PFSK-1 (cell line): Measurements from ENCODE around the gene DCAF15.

Experiments
- POLR2AphosphoS5 ChIP-seq: IDR thresholded peaks from 2 replicates; pipeline ENCODE4 v1.6.1; 2012; ENCODE audit warnings: low read depth, mild to moderate bottlenecking, control low read depth, low read length, moderate library complexity
- TAF1 ChIP-seq: IDR thresholded peaks from 2 replicates; pipeline ENCODE4 v1.6.1; 2012; ENCODE audit warnings: low read length, control low read depth, borderline replicate concordance; ENCODE audit not compliant: insufficient read depth
- TF ChIP-seq, protein P1 (sequence below), 2 experiments: IDR thresholded peaks; 2 replicates each; pipeline versions ENCODE4 v1.6.1 to v1.8.0; 2011 to 2012; ENCODE audit warnings: low read depth in 2 of 2, low read length in 2 of 2, control low read depth in 1 of 2, inconsistent platforms in 1 of 2, mild to moderate bottlenecking in 1 of 2, moderate library complexity in 1 of 2; ENCODE audit not compliant: insufficient read depth in 1 of 2

GRCh38 chr19:13968999-13969398, 16.7 kb downstream of the DCAF15 start:
- TF ChIP-seq, protein P1, sequence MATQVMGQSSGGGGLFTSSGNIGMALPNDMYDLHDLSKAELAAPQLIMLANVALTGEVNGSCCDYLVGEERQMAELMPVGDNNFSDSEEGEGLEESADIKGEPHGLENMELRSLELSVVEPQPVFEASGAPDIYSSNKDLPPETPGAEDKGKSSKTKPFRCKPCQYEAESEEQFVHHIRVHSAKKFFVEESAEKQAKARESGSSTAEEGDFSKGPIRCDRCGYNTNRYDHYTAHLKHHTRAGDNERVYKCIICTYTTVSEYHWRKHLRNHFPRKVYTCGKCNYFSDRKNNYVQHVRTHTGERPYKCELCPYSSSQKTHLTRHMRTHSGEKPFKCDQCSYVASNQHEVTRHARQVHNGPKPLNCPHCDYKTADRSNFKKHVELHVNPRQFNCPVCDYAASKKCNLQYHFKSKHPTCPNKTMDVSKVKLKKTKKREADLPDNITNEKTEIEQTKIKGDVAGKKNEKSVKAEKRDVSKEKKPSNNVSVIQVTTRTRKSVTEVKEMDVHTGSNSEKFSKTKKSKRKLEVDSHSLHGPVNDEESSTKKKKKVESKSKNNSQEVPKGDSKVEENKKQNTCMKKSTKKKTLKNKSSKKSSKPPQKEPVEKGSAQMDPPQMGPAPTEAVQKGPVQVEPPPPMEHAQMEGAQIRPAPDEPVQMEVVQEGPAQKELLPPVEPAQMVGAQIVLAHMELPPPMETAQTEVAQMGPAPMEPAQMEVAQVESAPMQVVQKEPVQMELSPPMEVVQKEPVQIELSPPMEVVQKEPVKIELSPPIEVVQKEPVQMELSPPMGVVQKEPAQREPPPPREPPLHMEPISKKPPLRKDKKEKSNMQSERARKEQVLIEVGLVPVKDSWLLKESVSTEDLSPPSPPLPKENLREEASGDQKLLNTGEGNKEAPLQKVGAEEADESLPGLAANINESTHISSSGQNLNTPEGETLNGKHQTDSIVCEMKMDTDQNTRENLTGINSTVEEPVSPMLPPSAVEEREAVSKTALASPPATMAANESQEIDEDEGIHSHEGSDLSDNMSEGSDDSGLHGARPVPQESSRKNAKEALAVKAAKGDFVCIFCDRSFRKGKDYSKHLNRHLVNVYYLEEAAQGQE (IDR thresholded peaks at IDR 0.05; ENCODE audit: insufficient read depth in 1 of 2, low read depth in 2 of 2, low read length in 2 of 2) = no peak
- TF ChIP-seq POLR2AphosphoS5 = no peak
- no peak for TF ChIP-seq TAF1
